IMR-90 (cell line): ENCODE data around the gene POLR2F. TPM values are rescaled to one million over a fixed set of nuclear protein-coding genes. Genes with fewer than 3 reads are reported as not detected.

Experiments
- ATAC-seq: fragments of 200-7000 bp; cut with Tn5 transposase; 2 replicates; pipeline ENCODE4 v1.9.1; 2020; ENCODE audit warnings: low read depth, mild to moderate bottlenecking, moderate library complexity
- BruUV-seq: library from RNA; stranded (reverse); fragments of 400-500 nt; replicated peaks from 2 replicates; lab custom pipeline; 2021; lab: Mats Ljungman, UMichigan
- CTCF ChIA-PET: fragments of 300-600 bp; formaldehyde crosslinking; extraction: SDS; loops from one replicate; lab custom pipeline; 2021; ENCODE audit warnings: antibody characterized with exemption; lab: Yijun Ruan, JAX
- POLR2A ChIA-PET: fragments of 300-600 bp; sonication (Branson Sonifier 250); formaldehyde crosslinking; loops from one replicate; lab custom pipeline; 2022; ENCODE audit warnings: antibody characterized with exemption; ENCODE audit not compliant: unreplicated experiment; lab: Charles Lee
- DNase-seq: peaks from one replicate; pipeline ENCODE4 v3.0.0; 2013
- H2AFZ ChIP-seq: replicated peaks from 2 replicates; pipeline ENCODE3; 2013; ENCODE audit warnings: low read length, mild to moderate bottlenecking; ENCODE audit not compliant: poor library complexity
- H2AK5ac ChIP-seq: 2 replicates; pipeline ENCODE4 v1.6.1; 2013; ENCODE audit warnings: low read depth, low read length, inconsistent platforms
- H2AK9ac ChIP-seq: replicated peaks from 2 replicates; pipeline ENCODE3; 2013; ENCODE audit warnings: mild to moderate bottlenecking, low read depth, low read length, moderate library complexity; ENCODE audit not compliant: poor library complexity
- H2BK120ac ChIP-seq: 2 replicates; pipeline ENCODE4 v1.6.1; 2013; ENCODE audit warnings: low read depth, low read length, inconsistent platforms
- H2BK15ac ChIP-seq: 3 replicates; pipeline ENCODE4 v1.6.1; 2013; ENCODE audit warnings: low read depth, low read length, inconsistent platforms
- H2BK20ac ChIP-seq: 2 replicates; pipeline ENCODE4 v1.6.1; 2013; ENCODE audit warnings: low read depth, mild to moderate bottlenecking, inconsistent platforms, low read length, moderate library complexity
- H2BK5ac ChIP-seq: 2 replicates; pipeline ENCODE4 v1.6.1; 2013; ENCODE audit warnings: mild to moderate bottlenecking, low read depth, low read length, inconsistent platforms; ENCODE audit not compliant: poor library complexity, severe bottlenecking
- H3K14ac ChIP-seq: replicated peaks from 2 replicates; pipeline ENCODE4 v1.6.1; 2013; ENCODE audit warnings: low read depth, low read length, inconsistent platforms
- H3K18ac ChIP-seq: 2 replicates; pipeline ENCODE4 v1.6.1; 2013; ENCODE audit warnings: low read depth, low read length, control low read depth
- H3K23ac ChIP-seq: 2 replicates; pipeline ENCODE4 v1.6.1; 2013; ENCODE audit warnings: low read depth, low read length, inconsistent platforms
- H3K27ac ChIP-seq: 2 replicates; pipeline ENCODE4 v1.5.1; 2013; ENCODE audit warnings: mild to moderate bottlenecking, control low read depth, low read length; ENCODE audit not compliant: insufficient read depth
- H3K27me3 ChIP-seq: 2 replicates; pipeline ENCODE4 v1.6.1; 2013; ENCODE audit warnings: low read length; ENCODE audit not compliant: control insufficient read depth, insufficient read depth
- H3K36me3 ChIP-seq: 2 replicates; pipeline ENCODE4 v1.6.1; 2013; ENCODE audit warnings: low read length, mixed read lengths; ENCODE audit not compliant: control insufficient read depth, insufficient read depth
- H3K4ac ChIP-seq: 2 replicates; pipeline ENCODE4 v1.6.1; 2013; ENCODE audit warnings: low read depth, low read length, inconsistent platforms
- H3K4me1 ChIP-seq: 2 replicates; pipeline ENCODE4 v1.6.1; 2013; ENCODE audit warnings: low read length, mixed read lengths; ENCODE audit not compliant: control insufficient read depth, insufficient read depth
- H3K4me2 ChIP-seq: 2 replicates; pipeline ENCODE4 v1.6.1; 2013; ENCODE audit warnings: low read depth, mild to moderate bottlenecking, control low read depth, low read length, moderate library complexity
- H3K4me3 ChIP-seq: 2 replicates; pipeline ENCODE4 v1.5.1; 2013; ENCODE audit warnings: low read depth, mild to moderate bottlenecking, control low read depth, low read length, moderate library complexity; ENCODE audit not compliant: insufficient read depth
- H3K56ac ChIP-seq: 2 replicates; pipeline ENCODE4 v1.6.1; 2013; ENCODE audit warnings: low read length, inconsistent platforms; ENCODE audit not compliant: insufficient read depth; ENCODE audit errors: extremely low read depth
- H3K79me1 ChIP-seq, 2 experiments: 2 replicates each; pipeline ENCODE4 v1.6.1; 2013; ENCODE audit warnings: low read length in 2 of 2, inconsistent platforms in 1 of 2, low read depth in 1 of 2
- H3K9ac ChIP-seq: 2 replicates; pipeline ENCODE4 v1.6.1; 2013; ENCODE audit warnings: low read depth, low read length, control low read depth
- H3K9me1 ChIP-seq: 2 replicates; pipeline ENCODE4 v1.6.1; 2013; ENCODE audit warnings: low read length, inconsistent platforms; ENCODE audit not compliant: insufficient read depth
- H3K9me3 ChIP-seq: 2 replicates; pipeline ENCODE4 v1.6.1; 2013; ENCODE audit warnings: low read length; ENCODE audit not compliant: control insufficient read depth, insufficient read depth
- H4K20me1 ChIP-seq: 2 replicates; pipeline ENCODE4 v1.6.1; 2013; ENCODE audit warnings: low read length, inconsistent platforms; ENCODE audit not compliant: insufficient read depth
- H4K5ac ChIP-seq: 2 replicates; pipeline ENCODE4 v1.6.1; 2013; ENCODE audit warnings: mild to moderate bottlenecking, low read depth, low read length, control low read depth
- H4K8ac ChIP-seq, 2 experiments: 2 replicates each; pipeline ENCODE4 v1.6.1; 2013; ENCODE audit warnings: low read depth in 2 of 2, low read length in 2 of 2, control low read depth in 1 of 2, inconsistent platforms in 1 of 2
- H4K91ac ChIP-seq: 2 replicates; pipeline ENCODE4 v1.6.1; 2013; ENCODE audit warnings: low read depth, low read length, inconsistent platforms; ENCODE audit not compliant: insufficient read depth
- BHLHE40 ChIP-seq: fragments of 150-350 bp; IDR thresholded peaks from 2 replicates; pipeline ENCODE4 v1.6.1; 2016; ENCODE audit warnings: mild to moderate bottlenecking, low read depth, low read length
- CEBPB ChIP-seq: IDR thresholded peaks from 2 replicates; pipeline ENCODE4 v1.6.1; 2012; ENCODE audit warnings: low read depth, low read length, improper control_type of control experiment
- FOS ChIP-seq: fragments of 150-350 bp; IDR thresholded peaks from 2 replicates; pipeline ENCODE4 v1.6.1; 2016; ENCODE audit warnings: low read depth, low read length
- MXI1 ChIP-seq: IDR thresholded peaks from 2 replicates; pipeline ENCODE4 v1.6.1; 2012; ENCODE audit warnings: low read depth, mild to moderate bottlenecking, low read length, moderate library complexity, borderline replicate concordance
- RCOR1 ChIP-seq: IDR thresholded peaks from 2 replicates; pipeline ENCODE4 v1.6.1; 2012; ENCODE audit warnings: mild to moderate bottlenecking, low read length, improper control_type of control experiment; ENCODE audit not compliant: insufficient replicate concordance
- RFX5 ChIP-seq: IDR thresholded peaks from 2 replicates; pipeline ENCODE4 v1.8.0; 2012; ENCODE audit warnings: low read depth, mild to moderate bottlenecking, low read length, moderate library complexity
- WGBS, 2 experiments: methylation state at CpG; one replicate each; pipeline versions ENCODE4 v1.1.5 to v1.1.7; 2013; ENCODE audit warnings: missing lambda C conversion rate in 2 of 2; ENCODE audit not compliant: insufficient read length in 1 of 2; ENCODE audit errors: extremely low coverage in 2 of 2; 5-methylcytosine and 5-hydroxymethylcytosine counted together
- dilution Hi-C: fragments of 300-500 bp; cut with HindIII; formaldehyde crosslinking; loops from one replicate; pipeline ENCODE4 v1.14.3; 2018; ENCODE audit warnings: low sequenced_read_pairs; ENCODE audit not compliant: unreplicated experiment
- in situ Hi-C: fragments of 300-500 bp; cut with MboI; formaldehyde crosslinking; loops from 3 replicates; pipeline ENCODE4 v1.14.3; 2019; ENCODE audit warnings: low sequenced_read_pairs, inconsistent platforms, mixed read lengths
- intact Hi-C: fragments of 100-400 bp; cut with micrococcal nuclease; formaldehyde crosslinking; loops from 2 replicates; pipeline ENCODE4 v1.10.0; 2022
- polyA plus RNA-seq, 3 experiments: library from polyadenylated mRNA; depleted of rRNA; stranded (reverse); fragments of >200 nt; gene quantifications; 2 replicates each; pipeline ENCODE4 v1.2.3, GENCODE V29; 2012; ENCODE audit warnings: low replicate concordance in 1 of 3
- total RNA-seq: library from RNA; depleted of rRNA; stranded (reverse); fragments of >200 nt; gene quantifications from 2 replicates; pipeline ENCODE4 v1.2.3, GENCODE V29; 2012

POLR2F gene
- total and polyA plus RNA-seq, 2 of the 4 experiments (the other 2 are of a cell fraction): 26.0 to 147 TPM

- ChIA-PET CTCF (no interaction called here), POLR2A (no interaction called here)
- intact Hi-C loops: no loop called here
- Histone ChIP-seq H3K79me1 (no peaks in the 10 kb centered on the region), H3K4ac (no peak overlapping the region), H2BK20ac (no peak overlapping the region), H2AK5ac (no peak overlapping the region), H3K36me3 (no peaks in the 10 kb centered on the region; the same call in 1 of the 2 replicates), H4K91ac (no peak overlapping the region), H2BK120ac (no peak overlapping the region), H3K27ac (no peak overlapping the region), H3K14ac (no peak overlapping the region), H3K4me2 (no peak overlapping the region), H2BK5ac (no peak overlapping the region), H3K4me1 (no peaks in the 10 kb centered on the region), H4K8ac (no peak overlapping the region), H3K9me1 (no peaks in the 10 kb centered on the region; the same call in 1 of the 2 replicates), H3K18ac (no peak overlapping the region), H2BK15ac (no peak overlapping the region), H3K27me3 (no peaks in the 10 kb centered on the region), H4K5ac (no peak overlapping the region), H2AFZ (no peak overlapping the region), H3K56ac (no peak overlapping the region), H3K23ac (no peak overlapping the region), H3K4me3 (no peak overlapping the region), H4K20me1 (no peaks in the 10 kb centered on the region), H3K9me3 (no peaks in the 10 kb centered on the region), H2AK9ac (no peak overlapping the region), H3K9ac (no peak overlapping the region)
- TF ChIP-seq RFX5 (no peak), BHLHE40 (no peak), CEBPB (no peak), RCOR1 (no peak), MXI1 (no peak), FOS (no peak)
- ATAC-seq: peak; percentile 60
- dilution Hi-C loops: no loop called here
- WGBS, 2 experiments: no CpG with 5 or more reads among the region's 8 CpGs
- BruUV-seq: no TSS peak
- in situ Hi-C loops: no loop called here
- no peak for DNase-seq
These were observed 26.3 kb downstream of the POLR2F start for GRCh38 chr22:37979782-37980181.
